8988T (cell line): ENCODE measurements around the gene IL15.
"Not testable (repeated sequence)": the region's sequence is repeated elsewhere in the genome, so short reads cannot be mapped to it uniquely, and the experiment has no call there.

Source experiments
- DNase-seq: peaks from one replicate; pipeline ENCODE4 v3.0.0; 2011

IL15 gene

DNA sequence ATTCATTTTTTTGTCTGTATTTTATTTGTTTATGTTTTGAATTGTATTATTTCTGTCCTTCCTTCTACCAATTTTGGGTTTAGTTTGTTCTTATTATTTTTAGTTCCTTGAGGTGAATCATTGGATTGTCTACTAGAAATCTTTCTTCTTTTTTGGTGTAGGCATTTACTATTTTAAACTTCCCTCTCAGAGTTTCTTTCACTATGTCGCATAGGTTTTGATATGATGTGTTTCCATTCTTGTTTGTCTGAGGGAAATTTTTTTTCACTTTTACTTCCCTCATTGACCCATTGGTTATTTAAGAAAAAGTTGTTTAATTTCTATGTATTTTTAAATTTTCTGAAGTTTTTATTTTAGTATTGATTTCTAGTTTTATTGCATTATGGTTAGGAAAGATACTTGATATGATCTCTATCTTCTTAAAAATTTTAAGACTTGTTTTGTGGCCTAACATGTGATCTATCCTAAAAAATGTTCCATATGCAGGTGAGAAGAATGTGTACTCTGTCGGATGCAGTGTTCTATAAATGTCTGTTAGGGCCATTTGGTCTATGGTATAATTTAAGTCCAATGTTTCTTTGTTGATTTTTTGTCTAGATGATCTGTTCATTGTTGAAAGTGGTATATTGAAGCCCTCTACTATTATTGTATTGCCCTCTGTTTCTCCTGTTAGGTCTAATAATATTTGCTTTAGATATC is 68.8 kb downstream of the IL15 start:
- DNase-seq, result no peak

DNA sequence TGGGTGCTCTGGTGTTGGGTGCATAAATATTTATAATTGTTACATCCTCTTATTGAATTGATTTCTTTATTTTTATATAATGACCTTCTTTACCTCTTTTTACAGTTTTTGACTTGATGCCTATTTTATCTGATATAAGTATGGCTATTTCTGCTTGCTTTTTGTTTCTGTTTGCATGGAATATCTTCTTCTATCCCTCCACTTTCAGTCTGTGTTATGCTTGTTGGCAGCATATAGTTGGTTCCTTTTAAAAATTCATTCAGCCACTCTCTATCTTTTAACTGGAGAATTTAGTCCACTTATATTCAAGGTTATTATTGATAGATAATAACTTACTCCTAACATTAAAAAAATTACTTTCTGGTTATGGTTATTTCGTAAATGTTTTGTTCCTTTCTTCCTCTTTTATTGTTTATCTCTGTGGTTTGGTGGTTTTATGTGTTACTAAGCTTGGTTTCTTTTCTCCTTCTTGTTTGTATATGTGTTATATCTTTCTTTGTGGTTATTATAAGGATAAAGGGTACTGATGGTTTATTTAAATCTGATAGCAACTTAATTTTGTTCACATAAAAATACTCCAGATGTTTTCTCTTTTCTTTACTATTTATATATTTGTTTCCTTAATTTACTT is 69.5 kb downstream of the IL15 start:
- DNase-seq, result no peak

GRCh38 chr4:141706445-141706844 is 70.1 kb downstream of the IL15 start:
- DNase-seq, result no peak

- no peak for DNase-seq
Measured at GRCh38 chr4:141711211-141711610, 74.8 kb downstream of the IL15 start.

GRCh38 chr4:141713185-141713584 is 76.8 kb downstream of the IL15 start:
- no peak for DNase-seq

GRCh38 chr4:141713771-141714445 is 77.5 kb downstream of the IL15 start:
- DNase-seq, result no peak

DNA sequence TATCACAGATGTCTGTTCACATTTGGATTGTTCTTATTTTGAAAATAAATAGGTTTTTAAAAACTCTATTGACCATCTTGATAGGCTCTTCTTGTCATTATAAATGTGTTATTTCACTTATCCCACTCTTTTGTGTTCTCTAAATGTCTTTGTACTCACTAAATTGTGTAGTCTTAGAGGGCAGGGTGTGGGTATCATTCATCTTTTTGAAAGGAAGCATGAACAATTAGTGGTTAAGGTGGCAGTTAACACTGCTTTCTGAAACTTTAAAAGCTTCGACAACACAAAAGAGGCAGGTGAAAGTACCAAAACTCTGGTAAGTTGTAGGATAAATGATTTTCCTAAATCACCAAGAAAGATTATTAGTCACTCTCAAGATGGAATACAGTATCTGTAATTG is 83.2 kb downstream of the IL15 start:
- no peak for DNase-seq

DNA sequence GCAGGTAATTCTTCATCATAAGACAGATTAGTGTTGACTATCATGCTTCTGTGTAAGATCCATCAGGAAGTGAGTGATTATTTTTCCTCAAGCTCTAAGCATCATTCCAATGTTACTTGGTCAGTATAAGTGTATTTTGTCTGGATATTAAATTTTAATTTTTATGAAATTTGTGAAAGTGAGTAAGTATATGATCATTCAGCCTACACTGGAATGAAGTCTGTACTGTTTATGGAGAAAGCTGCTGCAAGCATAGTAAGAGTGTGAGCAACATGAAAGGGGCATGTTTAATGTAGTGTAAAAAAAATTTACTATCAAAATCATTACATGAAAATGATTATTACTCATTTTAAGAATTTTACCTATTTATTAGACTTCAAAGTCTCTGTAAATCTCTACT is 84.8 kb downstream of the IL15 start:
- no peak for DNase-seq

DNA sequence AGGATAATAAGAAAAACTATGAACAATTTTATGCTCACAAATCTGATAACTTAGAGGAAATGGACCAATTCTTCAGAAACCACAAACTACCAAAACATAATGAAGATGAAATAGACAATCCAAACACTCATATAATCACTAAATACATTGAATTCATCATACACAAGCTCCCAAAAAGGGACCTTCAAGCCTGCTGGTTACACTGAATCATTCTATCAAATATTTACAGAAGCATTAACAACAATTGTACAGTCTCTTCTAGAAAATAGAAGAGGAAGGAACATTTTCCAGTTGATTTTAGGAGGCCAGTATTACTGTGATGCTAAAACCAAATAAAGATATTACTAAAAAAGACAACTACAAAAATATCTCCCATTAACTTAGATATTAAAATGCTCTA is 88.3 kb downstream of the IL15 start:
- no peak for DNase-seq

DNA sequence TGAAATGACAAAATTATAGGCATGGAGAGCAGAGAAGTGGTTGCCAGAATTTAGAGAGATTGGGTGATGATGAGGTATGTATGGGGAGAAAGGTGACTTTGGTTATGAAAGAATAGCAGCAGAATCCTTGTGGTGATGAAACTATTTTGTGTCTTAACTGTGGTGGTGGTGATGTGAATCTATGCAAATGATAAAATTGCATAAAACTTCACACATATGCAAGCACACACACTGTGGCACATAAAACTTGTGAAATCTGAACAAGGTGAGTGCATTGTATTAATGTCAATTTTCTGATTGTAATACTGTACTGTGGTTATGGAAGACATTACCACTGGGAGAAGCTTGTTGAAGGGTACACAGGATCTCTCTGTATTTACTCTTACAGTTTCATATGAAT is 91.0 kb downstream of the IL15 start:
- no peak for DNase-seq

- DNase-seq, result no peak
Measured at GRCh38 chr4:141730805-141731204, 94.4 kb downstream of the IL15 start.

DNA sequence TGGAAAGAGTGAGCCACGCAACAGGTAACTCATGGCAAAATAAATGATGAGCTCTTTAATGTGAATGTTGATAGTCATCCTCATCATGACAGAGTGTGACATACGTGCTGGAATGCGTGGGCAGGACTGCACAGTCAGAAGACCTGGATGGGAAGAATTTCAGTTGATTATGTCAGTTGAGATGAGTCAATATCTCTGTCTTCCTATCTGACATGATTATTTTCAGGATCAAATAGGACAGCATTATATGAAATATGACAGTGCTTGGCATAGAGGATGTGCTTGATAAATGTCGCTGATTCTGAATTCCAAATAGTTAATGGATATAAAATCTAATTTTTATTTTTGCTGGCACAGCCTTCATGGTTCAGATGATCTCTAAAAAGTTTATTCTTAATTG is 95.1 kb downstream of the IL15 start:
- no peak for DNase-seq

- no peak for DNase-seq
Measured at GRCh38 chr4:141739636-141740035, 103.3 kb downstream of the IL15 start.

DNA sequence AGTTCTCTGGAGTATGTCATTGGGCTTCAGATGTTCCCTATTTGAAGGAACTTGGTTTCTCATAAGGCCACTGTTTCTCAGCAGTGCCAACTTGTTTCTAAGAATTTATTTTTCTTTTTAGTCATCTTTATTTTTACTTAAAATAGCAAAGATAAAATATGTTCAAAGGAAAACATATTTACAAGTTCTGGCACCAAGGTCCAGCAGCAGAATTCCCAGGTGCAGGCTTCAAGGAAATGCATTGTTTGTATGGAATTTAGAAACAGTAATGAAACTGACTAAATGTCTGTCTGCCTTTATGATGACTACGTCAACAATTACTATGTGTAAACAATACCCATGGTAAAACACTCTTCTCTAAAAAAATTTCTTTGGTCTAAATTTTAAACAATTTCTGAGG is 109.6 kb downstream of the IL15 start:
- DNase-seq, result no peak

DNA sequence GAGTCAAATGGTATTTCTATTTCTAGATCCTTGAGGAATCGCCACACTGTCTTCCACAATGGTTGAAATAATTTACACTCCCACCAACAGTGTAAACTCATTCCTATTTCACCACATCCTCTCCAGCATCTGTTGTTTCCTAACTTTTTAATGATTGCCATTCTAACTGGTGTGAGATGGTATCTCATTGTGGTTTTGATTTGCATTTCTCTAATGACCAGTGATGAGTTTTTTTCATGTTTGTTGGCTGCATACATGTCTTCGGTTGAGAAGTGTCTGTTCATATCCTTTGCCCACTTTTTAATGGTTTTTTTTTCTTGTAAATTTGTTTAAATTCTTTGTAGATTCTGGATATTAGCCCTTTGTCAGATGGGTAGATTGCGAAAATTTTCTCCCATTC is 115.4 kb downstream of the IL15 start:
- not testable (repeated sequence) for DNase-seq

GRCh38 chr4:141757287-141757686 is 120.9 kb downstream of the IL15 start:
- no peak for DNase-seq

- no peak for DNase-seq
Measured at GRCh38 chr4:141759796-141760425, 123.5 kb downstream of the IL15 start.

- DNase-seq, result no peak
Measured at GRCh38 chr4:141761926-141762325, 125.5 kb downstream of the IL15 start.

GRCh38 chr4:141763374-141763773 is 127.0 kb downstream of the IL15 start:
- DNase-seq, result no peak

- no peak for DNase-seq
Measured at GRCh38 chr4:141768954-141769353, 132.6 kb downstream of the IL15 start.

DNA sequence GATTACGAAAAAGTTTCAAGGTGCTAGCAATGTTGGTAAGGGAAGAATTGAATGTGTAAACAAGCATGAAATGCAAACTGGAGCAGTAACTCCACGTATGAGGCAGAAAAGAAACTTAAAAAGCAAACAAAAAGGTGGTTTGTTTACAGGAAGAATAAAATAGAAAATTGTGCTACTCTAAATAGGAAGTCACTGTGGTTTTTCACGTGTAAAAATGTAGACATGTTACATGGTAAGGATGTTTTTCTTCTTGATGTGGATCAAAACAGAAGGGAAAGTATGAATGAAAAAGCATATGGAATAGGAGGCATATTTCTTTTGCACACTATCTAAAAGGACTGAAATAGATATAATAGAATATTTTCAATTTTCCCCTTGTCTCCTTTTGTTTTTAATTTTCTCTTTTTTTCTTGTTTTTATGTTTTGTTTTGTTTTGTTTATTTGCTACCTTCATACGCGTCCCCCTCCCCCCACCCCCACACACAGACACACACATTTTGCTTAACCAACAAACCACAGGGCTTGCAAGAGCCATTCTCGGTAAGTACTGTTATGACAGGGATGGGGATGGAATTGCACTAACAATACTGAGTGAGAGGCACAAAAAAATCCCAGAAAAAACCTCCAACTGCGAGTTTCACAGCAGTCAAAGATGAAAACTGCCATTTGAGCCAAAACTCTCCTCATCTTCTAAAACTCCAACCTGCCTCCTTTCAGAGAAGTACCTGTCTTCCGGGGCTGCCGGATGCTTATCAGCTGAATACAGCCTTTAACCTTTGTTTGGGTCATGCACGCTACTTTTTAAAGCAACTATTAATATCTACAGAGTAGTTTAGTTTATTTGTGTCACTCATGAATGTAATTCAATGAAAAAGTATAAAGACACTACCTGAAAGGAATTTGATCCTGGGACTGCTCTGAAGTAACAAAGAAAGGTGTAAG is 135.8 kb downstream of the IL15 start:
- DNase-seq, result no peak

- DNase-seq, result no peak
Measured at GRCh38 chr4:141772838-141773237, 136.5 kb downstream of the IL15 start.

- DNase-seq, result no peak
Measured at GRCh38 chr4:141782205-141782604, 145.8 kb downstream of the IL15 start.
